Mesodermal cell (in vitro differentiated cells): ENCODE measurements around the gene PXT1.

Source experiments
- H3K27ac ChIP-seq: 2 replicates; pipeline ENCODE4 v1.7.0; 2013; ENCODE audit warnings: mild to moderate bottlenecking, low read depth, low read length, moderate library complexity; ENCODE audit not compliant: severe bottlenecking
- H3K36me3 ChIP-seq: 2 replicates; pipeline ENCODE4 v1.7.1; 2013; ENCODE audit warnings: mild to moderate bottlenecking, low read length, moderate library complexity; ENCODE audit not compliant: control insufficient read depth, insufficient read depth
- H3K4me1 ChIP-seq: one replicate; pipeline ENCODE4 v1.7.1; 2013; ENCODE audit warnings: mild to moderate bottlenecking, low read length; ENCODE audit not compliant: insufficient read depth, control insufficient read depth, poor library complexity, severe bottlenecking
- H3K4me3 ChIP-seq: 2 replicates; pipeline ENCODE4 v1.7.0; 2013; ENCODE audit warnings: low read length, control low read depth, mild to moderate bottlenecking; ENCODE audit not compliant: insufficient read depth, poor library complexity, severe bottlenecking; ENCODE audit errors: extremely low read depth
- H3K9me3 ChIP-seq: 2 replicates; pipeline ENCODE4 v1.7.1; 2013; ENCODE audit warnings: mild to moderate bottlenecking, low read length, moderate library complexity; ENCODE audit not compliant: control insufficient read depth
- WGBS, 2 experiments: methylation state at CpG; one replicate each; pipeline ENCODE4 v1.1.5; 2013; ENCODE audit warnings: missing lambda C conversion rate in 2 of 2; ENCODE audit not compliant: insufficient coverage in 2 of 2; 5-methylcytosine and 5-hydroxymethylcytosine counted together

Gene PXT1

DNA sequence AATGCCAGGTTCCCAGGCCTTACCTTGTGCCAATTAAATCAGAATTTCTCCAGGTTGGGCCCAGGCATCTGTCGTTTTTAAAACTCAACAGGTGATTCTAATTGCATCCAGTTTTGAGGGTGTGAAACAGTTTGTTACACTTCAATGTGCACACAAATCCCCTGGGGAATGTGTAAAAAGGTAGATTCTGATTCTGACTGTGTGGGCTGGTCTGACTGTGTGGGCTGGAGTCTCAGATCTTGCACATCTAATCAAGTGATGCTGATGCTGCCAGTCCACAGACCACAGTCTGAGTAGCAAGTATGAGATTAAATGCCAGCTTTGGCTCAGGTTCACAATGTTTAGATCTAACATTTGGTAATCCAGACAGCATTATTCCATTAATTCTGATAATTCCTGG lies 42.7 kb downstream of the PXT1 start:
- Histone ChIP-seq H3K4me1 (peaks cover 4% of the 10 kb centered on the region), H3K9me3 (no peaks in the 10 kb centered on the region), H3K36me3 (no peaks in the 10 kb centered on the region), H3K27ac (no peak overlapping the region), H3K4me3 (no peak overlapping the region)
- 89 to 100% methylated on average over 1 of the region's 1 CpG for WGBS, 2 experiments

DNA sequence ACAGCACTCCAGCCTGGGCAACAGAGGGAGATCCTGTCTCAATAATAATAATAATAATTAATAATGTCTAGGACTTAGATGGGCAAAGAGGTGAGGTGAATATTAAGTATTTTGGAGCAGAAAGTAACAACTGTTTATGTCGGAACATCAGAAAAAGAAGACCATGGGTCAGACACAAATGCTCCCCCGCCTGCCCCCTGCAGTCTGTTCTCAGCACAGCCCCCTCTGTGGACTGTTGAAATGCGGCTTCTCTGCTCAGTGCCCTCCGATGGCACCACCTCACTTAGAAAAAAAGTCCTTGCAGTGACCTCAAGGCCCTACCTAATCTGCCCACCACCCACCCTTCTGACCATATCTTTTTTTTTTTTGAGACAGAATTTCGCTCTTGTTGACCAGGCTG lies 50.0 kb downstream of the PXT1 start:
- Histone ChIP-seq H3K4me1 (no peaks in the 10 kb centered on the region), H3K9me3 (no peaks in the 10 kb centered on the region), H3K27ac (no peak overlapping the region), H3K4me3 (no peak overlapping the region), H3K36me3 (no peaks in the 10 kb centered on the region)
- 83 to 93% methylated on average over 5 of the region's 5 CpGs for WGBS, 2 experiments

DNA sequence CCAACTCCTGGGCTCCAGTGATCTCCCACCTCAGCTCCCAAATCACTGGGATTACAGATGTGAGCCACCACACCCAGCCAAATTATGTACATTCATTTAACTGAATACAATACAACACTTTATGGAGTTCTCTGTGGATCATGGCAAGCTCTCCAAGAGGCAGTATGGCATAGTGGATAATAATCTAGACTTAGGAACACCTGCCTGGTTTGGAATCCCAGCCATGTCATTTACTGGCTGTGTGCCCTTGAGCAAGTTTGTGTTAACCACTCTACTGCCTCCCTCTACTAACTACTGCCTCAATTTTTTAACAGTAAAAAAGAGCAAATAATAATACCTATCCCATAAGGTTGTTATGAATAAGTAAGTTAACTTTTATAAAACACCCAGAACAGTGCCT lies 53.3 kb downstream of the PXT1 start:
- Histone ChIP-seq H3K4me1 (peaks cover 6% of the 10 kb centered on the region), H3K36me3 (no peaks in the 10 kb centered on the region), H3K9me3 (no peaks in the 10 kb centered on the region), H3K4me3 (no peak overlapping the region), H3K27ac (no peak overlapping the region)

DNA sequence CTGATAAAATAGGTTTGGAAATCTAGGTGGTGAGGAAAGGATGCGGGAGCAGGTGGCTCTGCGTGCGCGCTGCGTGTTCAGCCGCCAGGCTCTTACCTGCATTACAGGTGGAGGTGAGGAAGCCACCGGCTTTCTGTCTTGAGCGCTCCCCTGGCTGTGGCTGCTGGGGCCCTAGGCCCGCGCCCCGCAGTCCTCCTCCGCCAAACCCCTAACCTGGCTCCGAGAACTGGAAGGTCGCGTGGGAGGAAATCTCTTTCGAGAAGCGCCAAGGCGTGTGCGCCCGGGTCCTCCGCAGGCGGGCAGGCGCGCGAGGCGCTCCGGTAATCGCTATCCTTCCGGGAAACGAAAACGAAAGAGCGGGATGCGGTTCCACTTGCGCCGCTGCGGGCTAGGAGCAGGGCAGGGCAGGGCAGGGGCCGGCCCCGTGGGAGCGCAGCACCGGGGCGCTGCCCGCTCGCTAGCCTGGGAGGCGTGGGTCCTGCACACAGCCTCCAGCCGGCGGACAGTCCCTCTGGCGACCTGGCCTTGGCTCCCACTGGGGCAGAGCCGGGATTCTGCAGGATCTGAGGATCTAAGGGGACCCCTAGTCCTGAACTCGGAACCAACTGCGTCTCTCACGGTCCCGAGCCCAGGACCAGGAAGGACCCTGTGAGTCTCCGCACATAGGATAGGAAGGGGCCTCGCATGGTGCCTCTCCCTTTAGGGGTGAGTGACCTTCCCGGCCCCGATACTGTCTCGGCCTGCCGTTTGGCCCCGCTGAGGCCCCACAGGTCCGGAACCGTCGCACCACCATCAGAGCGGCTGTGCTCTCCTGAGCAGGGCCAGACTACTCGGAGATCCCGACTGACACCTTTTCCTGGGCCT lies 55.0 kb downstream of the PXT1 start, which contains the start of gene ETV7:
ETV7 (minus strand) TSS at position 230 of the 864 bp plus-strand sequence; CDS start at position 102, 128 bp downstream.
- Histone ChIP-seq H3K9me3 (no peaks in the 10 kb centered on the region), H3K27ac (no peak within 1 kb of the TSS), H3K4me1 (peaks cover 14% of the 10 kb centered on the region), H3K36me3 (no peaks in the 10 kb centered on the region), H3K4me3 (peak within 1 kb of the TSS; percentile 31)
- 5 to 10% methylated on average over 52 to 61 of the region's 65 CpGs for WGBS, 2 experiments

DNA sequence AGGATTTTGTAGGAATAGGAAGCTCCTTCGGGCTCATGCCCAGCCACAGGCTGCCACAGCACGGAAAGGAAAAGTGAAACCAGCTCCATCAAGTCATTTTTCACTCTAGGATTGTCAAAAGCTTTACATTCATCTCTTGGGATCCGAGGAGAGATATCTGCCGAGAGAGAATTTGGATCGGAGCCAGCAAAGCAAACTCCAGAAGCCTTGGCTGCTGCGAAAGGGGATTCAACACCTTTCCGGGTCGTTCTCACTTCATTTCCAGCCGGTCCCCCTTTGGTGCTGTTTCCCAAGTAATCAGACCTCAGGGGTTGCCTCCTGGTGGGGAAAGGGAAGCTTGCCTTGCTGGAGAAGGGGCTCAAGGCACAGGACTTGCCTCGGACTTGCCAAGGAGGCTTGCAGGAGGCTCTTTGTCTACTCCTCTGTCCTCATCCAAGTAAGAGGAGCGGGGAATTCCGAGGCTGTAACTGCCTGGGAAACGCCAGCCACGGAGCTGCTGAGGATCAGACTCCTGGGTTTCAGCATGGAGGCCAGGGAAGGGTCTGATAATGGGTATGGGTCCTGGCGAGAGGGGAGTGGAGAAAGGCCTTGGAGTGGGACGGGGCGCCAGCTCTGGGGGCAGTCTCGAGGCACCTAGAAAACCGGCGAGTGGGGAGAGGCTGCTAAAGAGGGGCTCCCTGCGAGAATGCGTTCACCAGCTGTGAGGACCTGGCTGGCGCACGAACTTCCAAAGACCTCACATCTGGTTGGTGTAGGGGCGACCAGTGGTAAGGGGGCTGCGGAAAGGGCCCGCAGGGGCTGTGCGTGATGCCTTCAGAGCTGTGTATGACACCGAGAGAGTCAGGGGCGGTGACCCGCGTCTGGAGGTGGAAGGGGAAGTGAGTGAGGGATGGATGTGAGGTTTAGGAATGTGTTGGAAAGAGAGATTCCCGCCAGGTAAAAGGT lies 55.9 kb downstream of the PXT1 start:
- WGBS, 2 experiments: 10 to 17% methylated on average over 25 to 31 of the region's 33 CpGs
- Histone ChIP-seq H3K36me3 (no peaks in the 10 kb centered on the region), H3K27ac (no peak overlapping the region), H3K9me3 (no peaks in the 10 kb centered on the region), H3K4me1 (peaks cover 14% of the 10 kb centered on the region), H3K4me3 (peak overlapping the region; percentile 31)

DNA sequence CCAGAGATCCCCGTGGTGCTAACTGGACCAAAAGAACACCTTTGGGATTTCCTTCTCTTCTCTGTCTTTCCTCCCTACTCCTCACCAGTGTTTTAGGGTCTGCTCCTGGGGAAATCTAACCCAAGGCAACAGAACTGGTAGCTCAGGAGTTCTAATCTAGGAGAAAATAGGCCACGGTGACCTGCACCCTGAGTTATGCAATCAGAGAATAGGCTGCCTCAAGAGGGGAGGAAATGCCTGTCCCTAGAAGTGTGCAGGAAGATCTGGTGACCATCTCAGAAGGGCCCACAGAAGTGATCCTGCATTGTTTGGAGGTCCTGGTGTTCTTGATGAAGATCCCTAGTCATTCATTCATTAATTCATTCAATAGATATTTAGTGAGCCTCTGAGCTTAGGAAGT lies 58.6 kb downstream of the PXT1 start:
- H3K27ac ChIP-seq: no peak overlapping the region
- H3K4me1 ChIP-seq: peaks cover 14% of the 10 kb centered on the region
- no peaks in the 10 kb centered on the region for H3K9me3 ChIP-seq
- no peaks in the 10 kb centered on the region for H3K36me3 ChIP-seq
- no peak overlapping the region for H3K4me3 ChIP-seq
- 79 to 82% methylated on average over 2 of the region's 2 CpGs for WGBS, 2 experiments

DNA sequence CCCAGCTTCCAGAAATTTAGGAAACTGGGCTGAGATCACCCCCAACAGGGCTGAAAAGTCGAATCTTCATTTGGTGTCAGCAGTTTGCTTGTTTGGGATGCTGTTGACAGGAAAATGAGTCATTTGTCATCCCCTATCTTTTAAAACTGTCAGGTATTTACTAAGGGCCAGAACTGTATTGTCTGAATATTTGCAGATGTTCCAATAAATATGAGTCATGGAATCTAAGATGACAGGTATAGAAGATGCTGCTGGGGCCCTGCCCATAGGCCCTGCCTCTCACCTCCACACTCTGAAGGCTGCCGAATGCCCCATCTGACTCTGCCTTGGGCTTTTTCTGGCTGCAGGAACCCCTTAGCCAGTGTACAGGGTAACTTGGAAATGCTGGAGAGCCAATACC lies 59.0 kb downstream of the PXT1 start:
- H3K9me3 ChIP-seq: no peaks in the 10 kb centered on the region
- no peak overlapping the region for H3K4me3 ChIP-seq
- H3K27ac ChIP-seq: no peak overlapping the region
- H3K4me1 ChIP-seq: peaks cover 14% of the 10 kb centered on the region
- WGBS, 2 experiments: 60% methylated on average over 1 of the region's 2 CpGs; no CpG with 5 or more reads in 1 of the 2 experiments
- H3K36me3 ChIP-seq: no peaks in the 10 kb centered on the region

DNA sequence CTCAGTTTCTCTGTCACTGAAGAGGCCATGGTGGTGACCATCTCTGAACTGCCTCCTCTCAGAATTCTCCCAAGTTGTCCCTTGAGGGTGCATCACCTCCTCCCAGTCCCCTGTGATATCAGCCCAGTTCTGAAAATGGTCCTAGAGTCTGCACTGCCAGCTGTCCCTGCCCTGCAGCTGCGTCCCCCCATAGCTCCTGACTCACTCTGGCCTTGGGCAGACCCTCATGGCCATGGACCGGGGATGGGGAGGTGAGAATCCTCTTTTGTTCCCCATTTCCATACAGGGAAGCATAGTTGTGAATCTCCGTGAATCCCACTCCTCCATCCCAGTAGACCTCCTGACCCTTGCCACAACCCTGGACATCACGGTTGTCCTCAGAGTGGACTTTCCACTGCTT lies 59.7 kb downstream of the PXT1 start:
- Histone ChIP-seq H3K36me3 (no peaks in the 10 kb centered on the region), H3K4me1 (peaks cover 14% of the 10 kb centered on the region), H3K4me3 (no peak overlapping the region), H3K9me3 (no peaks in the 10 kb centered on the region), H3K27ac (no peak overlapping the region)
- WGBS, 2 experiments: 84 to 100% methylated on average over 2 to 3 of the region's 4 CpGs

DNA sequence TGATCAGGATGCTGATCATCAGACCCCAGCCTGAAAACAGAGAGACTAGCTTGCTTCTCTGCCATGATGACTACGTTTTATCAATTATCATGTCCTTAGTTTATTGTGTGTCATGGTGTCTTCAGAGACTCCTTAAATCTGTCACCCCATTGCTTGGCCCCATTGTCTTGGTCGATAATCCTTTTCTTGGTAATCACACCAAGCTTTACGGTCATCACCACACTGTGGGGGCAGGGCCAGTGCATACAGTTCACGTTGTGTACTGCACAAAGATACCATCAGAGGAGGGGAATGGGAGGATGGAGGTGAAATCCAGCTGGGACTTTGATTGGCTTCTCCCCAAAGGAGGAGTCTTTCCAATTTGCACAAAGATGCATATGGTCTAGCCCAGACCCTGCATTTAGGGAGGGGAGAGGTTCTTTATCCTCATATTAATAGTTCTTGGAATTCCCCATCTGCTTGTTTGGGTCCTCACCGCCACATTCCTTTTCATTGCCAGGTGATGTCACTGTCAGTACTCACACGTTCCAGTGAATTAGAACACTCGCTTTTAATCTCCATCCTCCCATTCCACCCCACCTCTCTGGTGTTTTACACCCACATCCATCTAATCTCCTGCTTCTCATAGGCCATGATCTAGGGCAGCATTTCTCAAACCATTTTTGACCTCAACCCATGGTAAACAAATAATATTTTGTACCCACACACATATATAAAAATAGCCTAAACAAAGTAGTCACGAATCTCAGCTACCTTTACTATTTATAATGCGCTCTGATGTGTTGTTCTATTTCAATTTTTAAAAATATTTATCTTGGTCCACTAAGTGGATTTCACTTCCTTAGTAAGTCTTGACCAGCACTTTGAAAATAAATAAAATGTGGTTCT lies 60.9 kb downstream of the PXT1 start:
- Histone ChIP-seq H3K36me3 (no peaks in the 10 kb centered on the region), H3K4me1 (peaks cover 8% of the 10 kb centered on the region), H3K4me3 (no peak overlapping the region), H3K27ac (no peak overlapping the region), H3K9me3 (no peaks in the 10 kb centered on the region)
- 71 to 92% methylated on average over 4 to 6 of the region's 9 CpGs for WGBS, 2 experiments

DNA sequence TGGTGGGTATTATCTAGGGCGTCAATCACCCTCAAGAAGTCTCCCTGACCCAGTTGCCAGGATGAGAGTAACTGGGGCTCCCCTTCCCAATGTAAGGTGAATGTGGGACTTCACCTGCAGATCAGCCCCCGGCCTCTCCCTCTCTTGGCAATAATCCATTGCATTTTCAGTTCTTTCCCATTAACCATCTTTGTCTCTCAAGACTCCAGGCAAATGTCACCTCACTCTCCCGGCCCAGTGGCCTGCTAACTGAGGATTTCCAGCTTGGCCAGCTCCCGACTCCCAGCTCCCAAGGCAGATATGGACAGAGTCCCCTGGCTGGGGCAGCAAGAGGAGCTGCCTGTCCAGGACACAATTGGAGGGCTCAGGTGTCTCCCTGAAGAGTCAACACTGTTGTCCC lies 62.5 kb downstream of the PXT1 start:
- Histone ChIP-seq H3K9me3 (no peaks in the 10 kb centered on the region), H3K36me3 (no peaks in the 10 kb centered on the region), H3K4me3 (no peak overlapping the region), H3K4me1 (peaks cover 8% of the 10 kb centered on the region), H3K27ac (no peak overlapping the region)
- 93% methylated on average over 4 of the region's 4 CpGs for WGBS, 2 experiments
